MM.1S (cell line): Measurements from ENCODE around the gene ARMC8.

ENCODE experiments used
- DNase-seq: peaks from one replicate; pipeline ENCODE4 v3.0.0-alpha.2; 2015
- H2AFZ ChIP-seq: fragments of 300-600 bp; sonication (generic); 2 replicates; pipeline ENCODE4 v1.6.0; 2016; ENCODE audit warnings: antibody characterized with exemption, low read length
- H3F3A ChIP-seq: fragments of 300-600 bp; sonication (generic); 2 replicates; pipeline ENCODE4 v1.6.1; 2016; ENCODE audit warnings: mild to moderate bottlenecking, antibody characterized with exemption, low read length, moderate library complexity, mixed read lengths; ENCODE audit not compliant: insufficient read depth
- H3K27ac ChIP-seq: fragments of 300-600 bp; sonication (generic); 2 replicates; pipeline ENCODE4 v1.5.1; 2016; ENCODE audit warnings: mild to moderate bottlenecking, low read length
- H3K27me3 ChIP-seq: fragments of 300-600 bp; sonication (generic); replicated peaks from 2 replicates; pipeline ENCODE4 v1.6.0; 2016; ENCODE audit warnings: low read length; ENCODE audit not compliant: insufficient read depth
- H3K36me3 ChIP-seq: fragments of 300-600 bp; sonication (generic); replicated peaks from 2 replicates; pipeline ENCODE4 v1.6.1; 2016; ENCODE audit warnings: mild to moderate bottlenecking, low read length, mixed read lengths; ENCODE audit not compliant: insufficient read depth
- H3K4me1 ChIP-seq: fragments of 300-600 bp; sonication (generic); 2 replicates; pipeline ENCODE4 v1.6.1; 2016; ENCODE audit warnings: low read length, mixed read lengths
- H3K4me2 ChIP-seq: fragments of 300-600 bp; sonication (generic); 2 replicates; pipeline ENCODE4 v1.6.0; 2016; ENCODE audit warnings: low read depth, low read length
- H3K4me3 ChIP-seq: fragments of 300-600 bp; sonication (generic); 2 replicates; pipeline ENCODE4 v1.5.1; 2016; ENCODE audit warnings: low read length, mixed read lengths
- H3K79me2 ChIP-seq: fragments of 300-600 bp; sonication (generic); 2 replicates; pipeline ENCODE4 v1.6.1; 2016; ENCODE audit warnings: mixed run types, low read length, mixed read lengths
- H3K9ac ChIP-seq: fragments of 300-600 bp; sonication (generic); 2 replicates; pipeline ENCODE4 v1.6.1; 2016; ENCODE audit warnings: low read length, mixed read lengths
- H3K9me2 ChIP-seq: fragments of 300-600 bp; sonication (generic); replicated peaks from 2 replicates; pipeline ENCODE4 v1.6.1; 2016; ENCODE audit warnings: mild to moderate bottlenecking, low read length, mixed read lengths; ENCODE audit not compliant: insufficient read depth
- H3K9me3 ChIP-seq: fragments of 300-600 bp; sonication (generic); replicated peaks from 2 replicates; pipeline ENCODE4 v1.6.1; 2016; ENCODE audit warnings: mild to moderate bottlenecking, low read length, mixed read lengths; ENCODE audit not compliant: insufficient read depth
- H4K20me1 ChIP-seq: fragments of 300-600 bp; sonication (generic); 2 replicates; pipeline ENCODE4 v1.6.1; 2016; ENCODE audit warnings: mild to moderate bottlenecking, low read length, moderate library complexity, mixed read lengths; ENCODE audit not compliant: insufficient read depth
- CTCF ChIP-seq: fragments of 300-600 bp; sonication (generic); IDR thresholded peaks from 2 replicates; pipeline ENCODE4 v1.5.1; 2016; ENCODE audit warnings: antibody characterized with exemption, low read length, mixed read lengths
- EZH2 ChIP-seq: fragments of 300-600 bp; sonication (generic); optimal IDR thresholded peaks from 2 replicates; pipeline ENCODE3; 2017; ENCODE audit warnings: low read depth, mild to moderate bottlenecking, antibody characterized with exemption, low read length, mixed read lengths
- EZH2phosphoT487 ChIP-seq: fragments of 300-600 bp; sonication (generic); IDR thresholded peaks from 2 replicates; pipeline ENCODE4 v1.6.1; 2018; ENCODE audit warnings: antibody characterized with exemption, low read length

ARMC8 gene

GRCh38 chr3:138289701-138290100, 102.6 kb downstream of the ARMC8 start:
- no peaks in the 10 kb centered on the region for H3F3A ChIP-seq
- H3K4me1 ChIP-seq = no peaks in the 10 kb centered on the region
- H3K27ac ChIP-seq = no peak overlapping the region
- DNase-seq = no peak
- no peaks in the 10 kb centered on the region for H3K9me2 ChIP-seq
- no peaks in the 10 kb centered on the region for H4K20me1 ChIP-seq
- TF ChIP-seq EZH2phosphoT487 = no peak
- TF ChIP-seq EZH2 = no peak
- TF ChIP-seq CTCF = no peak
- no peaks in the 10 kb centered on the region for H3K79me2 ChIP-seq
- H3K27me3 ChIP-seq = no peaks in the 10 kb centered on the region
- H3K4me3 ChIP-seq = no peak overlapping the region
- no peaks in the 10 kb centered on the region for H3K9me3 ChIP-seq
- H3K4me2 ChIP-seq = no peak overlapping the region
- no peaks in the 10 kb centered on the region for H3K36me3 ChIP-seq
- no peak overlapping the region for H3K9ac ChIP-seq
- H2AFZ ChIP-seq = no peak overlapping the region

- TF ChIP-seq CTCF = no peak
- Histone ChIP-seq H3K27me3 (no peaks in the 10 kb centered on the region), H4K20me1 (no peaks in the 10 kb centered on the region), H3K9ac (no peak overlapping the region), H3K4me1 (0 out of 2 replicates have a peak, but pooled peaks cover 4% of the 10 kb centered on the region), H3K9me2 (no peaks in the 10 kb centered on the region), H2AFZ (no peak overlapping the region), H3K79me2 (no peaks in the 10 kb centered on the region), H3K36me3 (no peaks in the 10 kb centered on the region), H3K9me3 (no peaks in the 10 kb centered on the region), H3F3A (peaks cover 7% of the 10 kb centered on the region; the same call in 1 of the 2 replicates), H3K4me3 (no peak overlapping the region), H3K4me2 (no peak overlapping the region), H3K27ac (no peak overlapping the region)
- no peak for DNase-seq
These were observed 109.5 kb downstream of the ARMC8 start for GRCh38 chr3:138296639-138297038.

- 0 out of 2 replicates have a peak, but pooled peaks cover 4% of the 10 kb centered on the region for H3K4me1 ChIP-seq
- H3K27ac ChIP-seq = no peak overlapping the region
- H3K4me2 ChIP-seq = no peak overlapping the region
- no peaks in the 10 kb centered on the region for H4K20me1 ChIP-seq
- TF ChIP-seq EZH2 = no peak
- no peak for TF ChIP-seq EZH2phosphoT487
- no peak for TF ChIP-seq CTCF
- peaks cover 7% of the 10 kb centered on the region; the same call in 1 of the 2 replicates for H3F3A ChIP-seq
- H2AFZ ChIP-seq = no peak overlapping the region
- no peaks in the 10 kb centered on the region for H3K36me3 ChIP-seq
- DNase-seq = no peak
- H3K9ac ChIP-seq = no peak overlapping the region
- H3K79me2 ChIP-seq = no peaks in the 10 kb centered on the region
- H3K27me3 ChIP-seq = no peaks in the 10 kb centered on the region
- no peaks in the 10 kb centered on the region for H3K9me3 ChIP-seq
- H3K4me3 ChIP-seq = no peak overlapping the region
- H3K9me2 ChIP-seq = no peaks in the 10 kb centered on the region
These were observed 110.0 kb downstream of the ARMC8 start for GRCh38 chr3:138297059-138297607.
